Measurements from ENCODE around the gene NDUFA7.

The NDUFA7 gene

GRCh38 chr19:8336660-8337059, 15.5 kb upstream of the NDUFA7 start:
- no peak overlapping the region for H3K27ac ChIP-seq
- TF ChIP-seq CTCF (conservative IDR thresholded peaks at IDR 0.05): no peak

- H3K27ac ChIP-seq: no peak overlapping the region
- TF ChIP-seq CTCF (conservative IDR thresholded peaks at IDR 0.05): no peak
Observed at GRCh38 chr19:8336072-8336569, 14.9 kb upstream of the NDUFA7 start.

GRCh38 chr19:8335343-8336071, 14.3 kb upstream of the NDUFA7 start:
- no peak for TF ChIP-seq CTCF (conservative IDR thresholded peaks at IDR 0.05)
- no peak overlapping the region for H3K27ac ChIP-seq

GRCh38 chr19:8334458-8335342, 13.5 kb upstream of the NDUFA7 start:
- TF ChIP-seq CTCF (conservative IDR thresholded peaks at IDR 0.05): 0 out of 2 replicates have a peak, but pooled peaks have one; percentile 8
- H3K27ac ChIP-seq: no peak overlapping the region

- no peak for TF ChIP-seq CTCF (conservative IDR thresholded peaks at IDR 0.05)
Observed at GRCh38 chr19:8333767-8334457, 12.7 kb upstream of the NDUFA7 start.

GRCh38 chr19:8332976-8333766, 12.0 kb upstream of the NDUFA7 start:
- H3K27ac ChIP-seq: no peak overlapping the region
- no peak for TF ChIP-seq CTCF (conservative IDR thresholded peaks at IDR 0.05)

More at GRCh38 chr19:8333767-8334457, 12.7 kb upstream of the NDUFA7 start:
- no peak overlapping the region for H3K27ac ChIP-seq
